ENCODE data around the gene ERICH2.

ERICH2 gene

GRCh38 chr2:170820757-170821530 lies 50.8 kb downstream of the ERICH2 start:
- no peak overlapping the region for H3K27ac ChIP-seq (ENCODE audit: extremely low read depth, low read depth, low read length)
- H3K4me1 ChIP-seq (ENCODE audit: control insufficient read depth, insufficient read depth, low read length), result no peaks in the 10 kb centered on the region
- no peaks in the 10 kb centered on the region for H3K9me3 ChIP-seq (ENCODE audit: control insufficient read depth, insufficient read depth, low read depth, low read length)
- CTCF ChIA-PET, result interaction anchor here (1.1 kb wide), 1 partner anchor 9 kb away, joined by 4 read pairs; no protein-coding TSS in a partner anchor
- H3K4me3 ChIP-seq (ENCODE audit: low read depth, low read length), result no peak overlapping the region
- peaks cover 0 to 6% of the 10 kb centered on the region in 2 experiments; a peak in 2 of 3 replicates for H3K36me3 ChIP-seq (ENCODE audit: control insufficient read depth in 2 of 2, insufficient read depth in 1 of 2, low read length in 2 of 2)
- no peak for TF ChIP-seq ZNF747 (tag by site-specific recombination; IDR thresholded peaks at IDR 0.05)
- no peak for TF ChIP-seq ZNF121 (tag by site-specific recombination; IDR thresholded peaks at IDR 0.05)
- no peak for TF ChIP-seq ZNF768 (tag by site-specific recombination; IDR thresholded peaks at IDR 0.05)
- TF ChIP-seq, protein P1, sequence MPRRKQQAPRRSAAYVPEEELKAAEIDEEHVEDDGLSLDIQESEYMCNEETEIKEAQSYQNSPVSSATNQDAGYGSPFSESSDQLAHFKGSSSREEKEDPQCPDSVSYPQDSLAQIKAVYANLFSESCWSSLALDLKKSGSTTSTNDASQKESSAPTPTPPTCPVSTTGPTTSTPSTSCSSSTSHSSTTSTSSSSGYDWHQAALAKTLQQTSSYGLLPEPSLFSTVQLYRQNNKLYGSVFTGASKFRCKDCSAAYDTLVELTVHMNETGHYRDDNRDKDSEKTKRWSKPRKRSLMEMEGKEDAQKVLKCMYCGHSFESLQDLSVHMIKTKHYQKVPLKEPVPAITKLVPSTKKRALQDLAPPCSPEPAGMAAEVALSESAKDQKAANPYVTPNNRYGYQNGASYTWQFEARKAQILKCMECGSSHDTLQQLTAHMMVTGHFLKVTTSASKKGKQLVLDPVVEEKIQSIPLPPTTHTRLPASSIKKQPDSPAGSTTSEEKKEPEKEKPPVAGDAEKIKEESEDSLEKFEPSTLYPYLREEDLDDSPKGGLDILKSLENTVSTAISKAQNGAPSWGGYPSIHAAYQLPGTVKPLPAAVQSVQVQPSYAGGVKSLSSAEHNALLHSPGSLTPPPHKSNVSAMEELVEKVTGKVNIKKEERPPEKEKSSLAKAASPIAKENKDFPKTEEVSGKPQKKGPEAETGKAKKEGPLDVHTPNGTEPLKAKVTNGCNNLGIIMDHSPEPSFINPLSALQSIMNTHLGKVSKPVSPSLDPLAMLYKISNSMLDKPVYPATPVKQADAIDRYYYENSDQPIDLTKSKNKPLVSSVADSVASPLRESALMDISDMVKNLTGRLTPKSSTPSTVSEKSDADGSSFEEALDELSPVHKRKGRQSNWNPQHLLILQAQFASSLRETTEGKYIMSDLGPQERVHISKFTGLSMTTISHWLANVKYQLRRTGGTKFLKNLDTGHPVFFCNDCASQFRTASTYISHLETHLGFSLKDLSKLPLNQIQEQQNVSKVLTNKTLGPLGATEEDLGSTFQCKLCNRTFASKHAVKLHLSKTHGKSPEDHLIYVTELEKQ (tag by site-specific recombination; IDR thresholded peaks at IDR 0.05; ENCODE audit: borderline replicate concordance), result no peak
- no peak for TF ChIP-seq ZNF138 (tag by site-specific recombination; IDR thresholded peaks at IDR 0.05; ENCODE audit: borderline replicate concordance)
- TF ChIP-seq ZNF324 (tag by site-specific recombination; IDR thresholded peaks at IDR 0.05), result no peak
- no peak for TF ChIP-seq ZNF26 (tag by site-specific recombination; IDR thresholded peaks at IDR 0.05)
- no peak for TF ChIP-seq ZSCAN23 (tag by site-specific recombination; IDR thresholded peaks at IDR 0.05)
- no peak for TF ChIP-seq ZBTB17 (tag by site-specific recombination; IDR thresholded peaks at IDR 0.05)
- POLR2A ChIA-PET, result no interaction called here

- peaks cover 0 to 6% of the 10 kb centered on the region in 2 experiments; a peak in 2 of 3 replicates for H3K36me3 ChIP-seq (ENCODE audit: control insufficient read depth in 2 of 2, insufficient read depth in 1 of 2, low read length in 2 of 2)
- no peak overlapping the region for H3K4me3 ChIP-seq (ENCODE audit: low read depth, low read length)
- H3K9me3 ChIP-seq (ENCODE audit: control insufficient read depth, insufficient read depth, low read depth, low read length), result no peaks in the 10 kb centered on the region
- CTCF ChIA-PET, result interaction anchor here (1.1 kb wide), 1 partner anchor 9 kb away, joined by 4 read pairs; no protein-coding TSS in a partner anchor
- POLR2A ChIA-PET, result no interaction called here
- H3K4me1 ChIP-seq (ENCODE audit: control insufficient read depth, insufficient read depth, low read length), result no peaks in the 10 kb centered on the region
- H3K27ac ChIP-seq (ENCODE audit: extremely low read depth, low read depth, low read length), result no peak overlapping the region
- TF ChIP-seq ZNF48 (tag by site-specific recombination; IDR thresholded peaks at IDR 0.05), result no peak
- TF ChIP-seq, protein P2, sequence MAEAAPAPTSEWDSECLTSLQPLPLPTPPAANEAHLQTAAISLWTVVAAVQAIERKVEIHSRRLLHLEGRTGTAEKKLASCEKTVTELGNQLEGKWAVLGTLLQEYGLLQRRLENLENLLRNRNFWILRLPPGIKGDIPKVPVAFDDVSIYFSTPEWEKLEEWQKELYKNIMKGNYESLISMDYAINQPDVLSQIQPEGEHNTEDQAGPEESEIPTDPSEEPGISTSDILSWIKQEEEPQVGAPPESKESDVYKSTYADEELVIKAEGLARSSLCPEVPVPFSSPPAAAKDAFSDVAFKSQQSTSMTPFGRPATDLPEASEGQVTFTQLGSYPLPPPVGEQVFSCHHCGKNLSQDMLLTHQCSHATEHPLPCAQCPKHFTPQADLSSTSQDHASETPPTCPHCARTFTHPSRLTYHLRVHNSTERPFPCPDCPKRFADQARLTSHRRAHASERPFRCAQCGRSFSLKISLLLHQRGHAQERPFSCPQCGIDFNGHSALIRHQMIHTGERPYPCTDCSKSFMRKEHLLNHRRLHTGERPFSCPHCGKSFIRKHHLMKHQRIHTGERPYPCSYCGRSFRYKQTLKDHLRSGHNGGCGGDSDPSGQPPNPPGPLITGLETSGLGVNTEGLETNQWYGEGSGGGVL (tag by site-specific recombination; IDR thresholded peaks at IDR 0.05), result no peak
- no peak for TF ChIP-seq ZNF292 (tag by site-specific recombination; IDR thresholded peaks at IDR 0.05; ENCODE audit: borderline replicate concordance, low read depth)
- TF ChIP-seq GLIS1 (tag by site-specific recombination; IDR thresholded peaks at IDR 0.05), result no peak
- TF ChIP-seq, protein P3, sequence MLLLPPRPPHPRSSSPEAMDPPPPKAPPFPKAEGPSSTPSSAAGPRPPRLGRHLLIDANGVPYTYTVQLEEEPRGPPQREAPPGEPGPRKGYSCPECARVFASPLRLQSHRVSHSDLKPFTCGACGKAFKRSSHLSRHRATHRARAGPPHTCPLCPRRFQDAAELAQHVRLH (tag by site-specific recombination; IDR thresholded peaks at IDR 0.05), result no peak
- no peak for TF ChIP-seq HOXA7 (CRISPR knock-in tag; IDR thresholded peaks at IDR 0.05; ENCODE audit: borderline replicate concordance)
- no peak for TF ChIP-seq ZNF132 (tag by site-specific recombination; IDR thresholded peaks at IDR 0.05; ENCODE audit: borderline replicate concordance)
- TF ChIP-seq ZNF37A (tag by site-specific recombination; IDR thresholded peaks at IDR 0.05), result no peak
- no peak for TF ChIP-seq ZNF214 (tag by site-specific recombination; IDR thresholded peaks at IDR 0.05; ENCODE audit: borderline replicate concordance)
- no peak for TF ChIP-seq ZFP69B (tag by site-specific recombination; IDR thresholded peaks at IDR 0.05)
- TF ChIP-seq ZNF366 (tag by site-specific recombination; conservative IDR thresholded peaks at IDR 0.05), result no peak
- TF ChIP-seq ZNF792 (tag by site-specific recombination; IDR thresholded peaks at IDR 0.05), result no peak
- TF ChIP-seq SP2 (tag by site-specific recombination; IDR thresholded peaks at IDR 0.05), result no peak
Measured at GRCh38 chr2:170821531-170822289, 51.5 kb downstream of the ERICH2 start.

Measured in HEK293 (cell line).